ENCODE data around the gene DENND5A. TPM values are rescaled to one million over a fixed set of nuclear protein-coding genes. Genes with fewer than 3 reads are reported as not detected.

Gene DENND5A
- total RNA-seq, 3 donors from 2014 or later: 8.3 to 75.7 (median 17.3) TPM

DNA sequence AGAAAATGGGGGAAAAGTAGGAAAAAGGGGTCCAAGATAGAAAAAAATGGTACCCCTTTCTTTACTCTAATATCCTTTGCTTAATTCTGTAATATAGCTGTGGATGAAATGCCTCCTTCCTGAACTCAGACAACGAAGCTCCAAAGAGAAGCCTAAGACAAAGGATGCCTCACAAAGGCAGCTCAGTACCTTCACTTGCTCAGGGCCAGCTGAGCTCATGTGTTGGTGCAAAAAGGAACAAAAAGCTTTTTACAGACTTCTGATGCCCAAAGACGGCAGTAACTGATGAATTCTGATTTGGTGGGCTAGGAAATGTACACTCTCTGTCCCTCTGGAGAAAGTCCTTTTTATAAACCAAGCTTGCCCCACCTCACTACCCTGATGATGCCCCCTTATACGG, 77.5 kb downstream of the DENND5A start:
- Histone ChIP-seq H3K36me3 (ENCODE audit: low read depth) (no peaks in the 10 kb centered on the region), H3K9me3 (no peaks in the 10 kb centered on the region), H3K4me3 (no peak overlapping the region), H3K4me1 (ENCODE audit: low read depth) (no peaks in the 10 kb centered on the region)
- ATAC-seq: no peak
- intact Hi-C loops (cut with DNase I, micrococcal nuclease): no loop called here
- TF ChIP-seq, protein P1, sequence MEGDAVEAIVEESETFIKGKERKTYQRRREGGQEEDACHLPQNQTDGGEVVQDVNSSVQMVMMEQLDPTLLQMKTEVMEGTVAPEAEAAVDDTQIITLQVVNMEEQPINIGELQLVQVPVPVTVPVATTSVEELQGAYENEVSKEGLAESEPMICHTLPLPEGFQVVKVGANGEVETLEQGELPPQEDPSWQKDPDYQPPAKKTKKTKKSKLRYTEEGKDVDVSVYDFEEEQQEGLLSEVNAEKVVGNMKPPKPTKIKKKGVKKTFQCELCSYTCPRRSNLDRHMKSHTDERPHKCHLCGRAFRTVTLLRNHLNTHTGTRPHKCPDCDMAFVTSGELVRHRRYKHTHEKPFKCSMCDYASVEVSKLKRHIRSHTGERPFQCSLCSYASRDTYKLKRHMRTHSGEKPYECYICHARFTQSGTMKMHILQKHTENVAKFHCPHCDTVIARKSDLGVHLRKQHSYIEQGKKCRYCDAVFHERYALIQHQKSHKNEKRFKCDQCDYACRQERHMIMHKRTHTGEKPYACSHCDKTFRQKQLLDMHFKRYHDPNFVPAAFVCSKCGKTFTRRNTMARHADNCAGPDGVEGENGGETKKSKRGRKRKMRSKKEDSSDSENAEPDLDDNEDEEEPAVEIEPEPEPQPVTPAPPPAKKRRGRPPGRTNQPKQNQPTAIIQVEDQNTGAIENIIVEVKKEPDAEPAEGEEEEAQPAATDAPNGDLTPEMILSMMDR (IDR thresholded peaks at IDR 0.05): no peak
- DNase-seq: no peak

DNA sequence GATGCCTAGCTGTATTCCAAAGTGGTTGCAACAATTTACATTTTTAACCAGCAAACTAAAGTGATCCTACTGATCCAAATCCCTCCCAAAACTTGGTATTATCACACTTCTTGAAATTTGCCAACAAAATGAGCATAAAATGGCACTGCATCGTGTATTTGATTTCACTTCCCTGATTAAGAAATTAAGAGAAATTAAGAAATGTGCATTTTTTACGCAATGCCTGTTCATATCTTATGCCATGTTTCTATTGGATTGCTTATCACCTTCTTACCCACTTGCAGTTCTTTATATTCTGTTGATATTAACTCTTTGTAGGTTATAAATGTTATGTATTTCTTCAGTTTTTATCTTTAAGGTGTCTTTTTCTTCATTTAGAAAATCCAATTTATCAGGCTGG, 80.6 kb downstream of the DENND5A start:
- DNase-seq (no peak), ATAC-seq (no peak)
- TF ChIP-seq, protein P1 (IDR thresholded peaks at IDR 0.05): no peak
- Histone ChIP-seq H3K4me1 (ENCODE audit: low read depth) (no peaks in the 10 kb centered on the region), H3K9me3 (no peaks in the 10 kb centered on the region), H3K4me3 (no peak overlapping the region), H3K36me3 (ENCODE audit: low read depth) (no peaks in the 10 kb centered on the region)
- intact Hi-C loops (cut with DNase I, micrococcal nuclease): no loop called here

DNA sequence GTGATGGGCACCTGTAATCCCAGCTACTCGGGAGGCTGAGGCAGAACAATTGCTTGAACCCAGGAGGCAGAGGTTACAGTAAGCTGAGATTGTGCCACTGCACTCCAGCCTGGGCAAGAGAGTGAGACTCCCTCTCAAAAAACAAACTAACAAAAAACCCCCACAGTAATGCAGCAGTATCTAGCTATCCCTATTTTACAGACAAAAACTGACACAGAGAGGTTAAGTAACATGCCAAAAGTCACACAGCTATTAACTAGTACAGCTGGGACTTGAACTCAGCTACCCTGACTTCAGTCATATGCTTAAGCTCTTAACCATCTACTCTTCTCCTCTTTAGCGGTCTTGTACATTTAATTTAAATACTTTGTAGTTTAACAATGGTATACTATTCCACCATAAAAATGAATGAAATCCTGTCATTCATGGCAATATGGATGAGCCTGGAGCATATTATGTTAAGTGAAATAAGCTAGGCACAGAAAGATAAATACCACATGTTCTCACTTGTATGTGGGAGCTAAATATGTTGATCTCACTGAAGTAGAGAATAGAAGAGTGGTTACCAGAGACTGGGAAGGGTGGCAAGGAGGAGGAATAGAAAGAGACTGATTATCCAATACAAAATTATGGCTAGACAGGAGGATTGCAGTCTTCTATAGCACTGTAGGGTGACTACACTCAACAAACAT, 82.8 kb downstream of the DENND5A start:
- H3K4me1 ChIP-seq (ENCODE audit: low read depth): no peaks in the 10 kb centered on the region
- no peak overlapping the region for H3K4me3 ChIP-seq
- TF ChIP-seq, protein P1 (IDR thresholded peaks at IDR 0.05): no peak
- intact Hi-C loops (cut with DNase I, micrococcal nuclease): no loop called here
- DNase-seq: no peak
- ATAC-seq: no peak
- H3K36me3 ChIP-seq (ENCODE audit: low read depth): no peaks in the 10 kb centered on the region
- H3K9me3 ChIP-seq: no peaks in the 10 kb centered on the region

DNA sequence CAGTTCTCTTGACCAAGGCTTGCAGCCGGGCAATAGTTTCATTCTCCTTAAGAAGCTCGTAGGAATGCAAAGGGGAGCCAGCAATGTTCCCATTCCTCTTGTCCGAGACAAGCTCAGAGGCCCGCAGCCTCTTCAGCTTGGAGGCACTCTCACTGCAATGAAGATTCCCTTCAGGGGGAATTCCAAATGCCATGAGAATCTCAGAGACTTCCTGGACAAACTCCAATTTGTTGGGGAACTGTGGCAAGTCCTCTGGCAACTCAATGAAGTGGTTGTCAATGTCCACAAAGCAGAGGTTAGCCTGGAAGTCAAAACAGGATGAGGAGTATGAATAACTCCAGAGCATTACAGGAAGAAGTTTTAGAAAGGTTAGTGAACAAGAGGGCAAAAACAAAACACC, 84.4 kb downstream of the DENND5A start:
- intact Hi-C loops (cut with DNase I, micrococcal nuclease): no loop called here
- Histone ChIP-seq H3K4me1 (ENCODE audit: low read depth) (no peaks in the 10 kb centered on the region), H3K36me3 (ENCODE audit: low read depth) (no peaks in the 10 kb centered on the region), H3K4me3 (no peak overlapping the region), H3K9me3 (no peaks in the 10 kb centered on the region)
- ATAC-seq (no peak), DNase-seq (no peak)
- TF ChIP-seq, protein P1 (IDR thresholded peaks at IDR 0.05): no peak

- no peak for DNase-seq
- no peaks in the 10 kb centered on the region for H3K9me3 ChIP-seq
- no peak for ATAC-seq
- no peaks in the 10 kb centered on the region for H3K36me3 ChIP-seq (ENCODE audit: low read depth)
- H3K4me1 ChIP-seq (ENCODE audit: low read depth): no peaks in the 10 kb centered on the region
- TF ChIP-seq, protein P1 (IDR thresholded peaks at IDR 0.05): no peak
- H3K4me3 ChIP-seq: no peak overlapping the region
- intact Hi-C loops (cut with DNase I, micrococcal nuclease): no loop called here
These were observed 86.0 kb downstream of the DENND5A start for GRCh38 chr11:9179141-9179540.

GRCh38 chr11:9178716-9179115, 86.4 kb downstream of the DENND5A start:
- ATAC-seq (no peak), DNase-seq (no peak)
- TF ChIP-seq, protein P1 (IDR thresholded peaks at IDR 0.05): no peak
- Histone ChIP-seq H3K4me3 (no peak overlapping the region), H3K4me1 (ENCODE audit: low read depth) (no peaks in the 10 kb centered on the region), H3K36me3 (ENCODE audit: low read depth) (no peaks in the 10 kb centered on the region), H3K9me3 (no peaks in the 10 kb centered on the region)
- intact Hi-C loops (cut with DNase I, micrococcal nuclease): no loop called here
